Stimulated activated CD4-positive, alpha-beta T cell treated with anti-CD3 and anti-CD28 coated beads, TNF-alpha, amount 100 ng/mL, for 24 hours (primary cell): ENCODE results near the gene TEX2.
"Not testable (repeated sequence)": the region's sequence is repeated elsewhere in the genome, so short reads cannot be mapped to it uniquely, and the experiment has no call there.

Experiments
- DNase-seq, 3 experiments: peaks; one replicate each; pipeline ENCODE4 v3.0.0-alpha.2; 2020; ENCODE audit warnings: low read depth in 3 of 3

Gene TEX2

GRCh38 chr17:64183815-64184214, 79.2 kb downstream of the TEX2 start:
- DNase-seq: peak in 1 of 3 experiments; percentile 12

DNA sequence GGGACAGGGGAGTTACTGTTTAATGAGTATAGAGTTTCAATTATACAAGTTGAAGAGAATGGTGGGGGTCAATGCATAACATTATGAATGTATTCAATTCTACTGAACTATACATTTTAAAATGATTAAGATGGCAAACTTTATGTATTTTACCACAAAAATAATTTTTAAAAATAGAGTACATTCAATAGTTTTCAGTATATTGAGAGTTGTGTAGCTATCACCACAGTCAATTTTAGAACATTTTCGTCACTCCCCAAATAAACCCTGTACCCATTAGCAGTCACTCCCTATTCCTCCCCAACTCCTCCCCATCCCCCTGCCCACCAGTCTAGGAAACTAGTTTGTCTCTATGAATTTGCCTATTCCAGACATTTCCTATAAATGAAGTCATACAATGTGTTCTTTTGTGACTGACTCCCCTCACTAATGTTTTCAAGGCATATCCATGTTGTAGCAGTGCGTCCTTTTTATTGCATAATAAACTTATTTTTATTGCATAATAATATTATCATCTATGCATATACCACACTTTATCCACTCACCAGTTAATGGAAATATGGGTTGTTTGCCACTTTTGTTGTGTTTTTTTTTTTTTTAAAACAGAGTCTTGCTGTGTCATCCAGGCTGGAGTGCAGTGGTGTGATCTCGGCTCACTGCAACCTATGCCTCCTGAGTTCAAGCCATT, 80.6 kb downstream of the TEX2 start:
- DNase-seq: no peak

DNA sequence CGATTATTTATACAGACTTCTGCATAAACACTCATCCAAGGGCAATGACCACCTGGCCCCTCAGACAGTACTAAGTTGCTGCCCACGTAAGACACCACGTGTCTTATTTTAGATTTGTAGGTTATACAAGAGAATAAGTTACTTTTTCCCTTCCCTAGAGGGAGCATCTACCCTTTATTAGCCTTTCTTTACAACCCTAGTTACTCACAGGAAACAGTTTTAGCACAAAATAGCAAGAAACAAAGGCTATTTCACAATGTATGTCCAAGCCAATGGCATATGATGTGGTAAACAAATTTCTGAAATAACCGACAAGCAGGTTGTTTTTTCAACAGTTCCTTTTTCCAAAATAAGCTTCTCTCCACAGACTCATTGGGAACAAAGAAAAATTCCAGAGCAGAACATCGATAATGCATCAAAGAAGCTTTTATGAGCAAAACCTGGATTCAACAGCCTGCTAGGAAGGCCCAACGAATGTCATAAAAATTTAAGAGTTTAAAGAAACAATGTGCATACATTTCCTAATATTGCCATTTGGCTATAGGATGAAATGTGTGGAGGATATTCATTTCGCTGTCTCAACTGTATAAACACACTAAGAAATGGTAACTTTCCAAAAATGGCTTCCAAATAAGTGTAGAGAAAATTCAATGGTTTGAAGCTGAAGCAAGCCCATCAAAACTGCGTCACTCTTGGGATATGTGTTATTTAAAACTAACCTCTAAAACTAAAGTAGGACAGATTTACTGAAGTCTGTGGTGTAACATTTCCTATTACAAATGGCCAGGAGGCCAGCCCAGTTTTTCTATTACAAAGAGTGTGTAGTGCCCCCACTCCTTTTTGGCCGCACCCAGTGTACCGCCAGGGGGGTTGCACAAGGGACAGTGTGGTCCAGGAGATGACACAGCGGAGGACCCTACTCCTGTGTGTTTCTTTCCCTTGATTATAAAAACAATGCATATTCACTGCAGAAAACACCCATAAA, 82.7 kb downstream of the TEX2 start:
- DNase-seq: no peak

DNA sequence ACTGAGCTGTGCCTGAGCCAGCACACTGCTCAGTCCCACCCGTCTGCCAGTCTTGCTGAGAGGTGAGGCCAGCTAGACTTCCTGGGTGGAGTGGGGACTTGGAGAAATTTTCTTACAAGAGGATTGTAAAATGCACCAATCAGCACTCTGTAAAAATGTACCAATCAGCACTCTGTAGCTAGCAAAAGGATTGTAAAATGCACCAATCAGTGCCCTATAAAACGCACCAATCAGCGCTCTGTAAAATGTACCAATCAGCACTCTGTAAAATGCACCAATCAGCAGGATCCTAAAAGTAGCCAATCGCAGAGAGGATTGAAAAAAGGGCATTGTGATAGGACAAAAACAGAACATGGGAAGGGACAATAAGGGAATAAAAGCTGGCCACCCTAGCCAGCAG, 84.0 kb downstream of the TEX2 start:
- not testable (repeated sequence) for DNase-seq

GRCh38 chr17:64178011-64178825, 84.8 kb downstream of the TEX2 start:
- DNase-seq: no peak

- DNase-seq: no peak
Observed at GRCh38 chr17:64177311-64178010, 85.6 kb downstream of the TEX2 start.

DNA sequence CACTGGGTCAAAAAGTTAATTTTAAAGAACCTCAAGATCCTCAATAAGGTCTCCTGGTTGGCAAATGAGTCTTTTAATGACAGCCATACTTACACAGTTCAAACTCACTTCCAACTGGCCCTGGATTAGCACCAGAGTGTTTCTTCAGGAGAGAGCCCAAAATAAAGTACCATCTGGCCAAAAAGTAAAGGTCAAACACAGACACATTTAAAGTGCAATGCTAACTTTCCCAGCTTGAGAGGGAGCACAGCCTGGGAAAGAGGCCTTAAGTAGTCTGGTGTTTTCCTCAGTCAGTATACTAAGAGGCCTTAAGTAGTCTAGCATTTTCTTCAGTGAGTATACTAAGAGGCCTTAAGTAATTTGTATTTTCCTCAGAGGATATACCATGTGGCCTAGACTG, 86.5 kb downstream of the TEX2 start:
- DNase-seq: no peak

- no peak for DNase-seq
Observed at GRCh38 chr17:64174686-64175456, 88.2 kb downstream of the TEX2 start.

- no peak for DNase-seq
Observed at GRCh38 chr17:64173646-64174045, 89.4 kb downstream of the TEX2 start.

DNA sequence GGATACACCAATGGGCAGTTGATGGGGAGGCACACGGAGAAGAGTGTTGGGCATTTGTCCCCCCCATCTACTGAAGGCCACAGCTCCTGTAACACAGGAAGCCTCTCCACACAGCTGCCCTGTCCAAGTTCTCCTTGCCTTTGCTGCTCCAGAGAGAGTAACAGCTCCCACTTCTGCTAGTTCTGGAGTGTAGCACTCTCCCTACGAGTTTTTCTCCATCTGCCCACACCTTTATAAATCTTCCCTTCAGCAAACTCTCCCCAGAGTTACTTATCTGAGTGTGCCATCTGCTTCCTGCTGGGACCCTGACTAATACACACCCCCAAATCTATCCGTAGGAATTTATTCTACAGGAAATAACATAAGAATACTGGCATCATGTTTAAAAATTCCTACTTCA, 90.5 kb downstream of the TEX2 start:
- DNase-seq: no peak

DNA sequence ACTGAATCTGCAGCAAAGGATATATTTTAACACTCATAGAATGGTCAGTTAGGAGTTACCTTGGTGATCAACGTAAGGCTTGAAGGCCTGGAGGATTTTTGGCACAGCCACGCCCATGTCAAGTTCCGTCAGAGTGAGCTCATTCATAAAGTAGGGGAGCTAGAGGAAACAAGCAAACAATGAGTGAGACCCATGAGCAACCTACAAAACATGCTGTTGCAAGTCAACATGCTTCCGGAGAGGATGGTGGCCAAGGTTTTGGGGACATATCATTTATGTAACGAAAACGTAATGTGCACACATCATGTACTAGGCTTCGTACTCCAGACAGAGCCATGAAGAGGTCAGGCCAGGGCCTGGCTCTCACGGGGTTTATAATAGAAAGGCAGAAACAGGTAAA, 92.0 kb downstream of the TEX2 start:
- no peak for DNase-seq

DNA sequence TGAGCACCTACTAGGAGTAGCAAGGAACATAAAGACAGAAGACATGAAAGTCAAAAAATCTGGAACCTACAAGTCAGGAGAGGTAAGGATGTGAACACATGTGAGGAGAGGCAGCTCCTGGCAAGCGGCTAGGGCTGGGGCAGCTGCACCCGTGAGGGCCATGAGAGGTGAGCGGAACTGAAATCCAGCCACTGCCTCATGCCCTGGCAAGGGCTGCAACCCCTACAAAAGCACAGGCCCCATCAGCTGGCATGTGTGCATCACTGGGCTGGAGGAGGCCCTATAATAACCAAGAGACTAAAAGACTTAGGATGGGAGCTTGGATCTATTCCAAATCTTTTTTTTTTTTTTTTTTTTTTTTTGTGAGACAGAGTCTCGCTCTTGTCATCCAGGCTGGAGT, 92.8 kb downstream of the TEX2 start:
- no peak for DNase-seq

- not testable (repeated sequence) for DNase-seq
Observed at GRCh38 chr17:64167666-64168065, 95.4 kb downstream of the TEX2 start.

GRCh38 chr17:64166876-64167275, 96.2 kb downstream of the TEX2 start:
- DNase-seq: no peak

GRCh38 chr17:64165347-64165746, 97.7 kb downstream of the TEX2 start:
- no peak for DNase-seq

- DNase-seq: no peak
Observed at GRCh38 chr17:64164596-64165285, 98.3 kb downstream of the TEX2 start.

- no peak for DNase-seq
Observed at GRCh38 chr17:64163468-64163867, 99.6 kb downstream of the TEX2 start.

DNA sequence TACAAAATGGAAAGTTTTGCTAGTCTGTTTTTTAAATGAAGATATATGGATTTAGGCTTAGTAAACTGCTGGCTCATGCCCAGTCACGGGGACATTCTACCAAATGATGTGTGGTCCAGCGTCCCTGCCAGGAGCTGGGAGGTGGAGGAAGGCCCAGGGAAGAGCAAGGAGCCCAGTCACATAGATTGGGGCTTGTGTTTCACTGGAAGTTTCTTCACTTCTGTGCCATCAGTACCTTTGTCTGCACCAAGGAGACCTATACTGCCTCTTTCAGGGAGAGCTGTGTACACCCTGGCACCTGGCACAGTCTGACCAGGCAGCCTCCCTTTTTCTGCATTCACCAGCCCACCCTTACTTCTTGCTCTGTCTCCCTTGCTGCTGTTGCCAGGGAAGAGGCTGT, 100.5 kb downstream of the TEX2 start:
- no peak for DNase-seq

DNA sequence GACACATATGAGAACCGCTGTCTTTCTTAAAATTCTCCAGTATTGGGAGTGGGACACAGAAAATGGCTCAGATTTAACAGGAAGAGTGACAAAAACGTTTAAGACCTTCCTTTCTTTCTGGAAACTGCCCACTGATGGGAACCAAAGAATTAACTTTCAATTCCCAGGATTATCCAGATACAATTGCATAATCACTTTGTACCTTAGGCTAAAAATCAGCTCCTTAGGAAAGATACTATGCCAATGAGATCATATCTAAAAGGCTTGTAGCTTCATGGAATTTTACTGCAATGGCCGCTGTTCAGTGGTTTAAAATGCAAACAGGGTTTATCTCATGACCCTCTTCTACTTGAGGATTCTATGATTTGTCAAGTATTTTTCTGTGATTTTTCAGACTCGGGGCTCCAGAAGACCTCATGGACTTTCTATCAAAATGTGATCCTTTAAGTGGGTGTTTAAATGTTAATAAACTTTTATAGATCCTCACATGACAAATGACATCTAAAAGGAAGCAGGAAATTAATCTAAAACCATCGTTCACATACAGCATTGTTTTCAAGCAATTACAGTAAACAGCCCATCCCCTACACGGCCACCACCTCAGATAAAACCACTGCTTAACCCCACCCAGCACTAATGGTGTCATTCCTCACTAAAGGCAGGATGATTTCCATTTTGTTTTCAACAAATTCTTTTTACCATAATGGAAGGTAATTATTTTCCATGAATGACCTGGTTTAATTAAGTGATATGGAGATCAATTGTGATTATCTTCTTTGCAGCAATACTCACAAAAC, 101.5 kb downstream of the TEX2 start:
- DNase-seq: no peak
